Left forelimb (tissue), 1 donor: ENCODE data around the gene ATP5IF1.

Experiments used
- DNase-seq: peaks from one replicate; pipeline ENCODE4 v3.0.0-alpha.2; 2018; ENCODE audit warnings: low spot score

Gene ATP5IF1

DNA sequence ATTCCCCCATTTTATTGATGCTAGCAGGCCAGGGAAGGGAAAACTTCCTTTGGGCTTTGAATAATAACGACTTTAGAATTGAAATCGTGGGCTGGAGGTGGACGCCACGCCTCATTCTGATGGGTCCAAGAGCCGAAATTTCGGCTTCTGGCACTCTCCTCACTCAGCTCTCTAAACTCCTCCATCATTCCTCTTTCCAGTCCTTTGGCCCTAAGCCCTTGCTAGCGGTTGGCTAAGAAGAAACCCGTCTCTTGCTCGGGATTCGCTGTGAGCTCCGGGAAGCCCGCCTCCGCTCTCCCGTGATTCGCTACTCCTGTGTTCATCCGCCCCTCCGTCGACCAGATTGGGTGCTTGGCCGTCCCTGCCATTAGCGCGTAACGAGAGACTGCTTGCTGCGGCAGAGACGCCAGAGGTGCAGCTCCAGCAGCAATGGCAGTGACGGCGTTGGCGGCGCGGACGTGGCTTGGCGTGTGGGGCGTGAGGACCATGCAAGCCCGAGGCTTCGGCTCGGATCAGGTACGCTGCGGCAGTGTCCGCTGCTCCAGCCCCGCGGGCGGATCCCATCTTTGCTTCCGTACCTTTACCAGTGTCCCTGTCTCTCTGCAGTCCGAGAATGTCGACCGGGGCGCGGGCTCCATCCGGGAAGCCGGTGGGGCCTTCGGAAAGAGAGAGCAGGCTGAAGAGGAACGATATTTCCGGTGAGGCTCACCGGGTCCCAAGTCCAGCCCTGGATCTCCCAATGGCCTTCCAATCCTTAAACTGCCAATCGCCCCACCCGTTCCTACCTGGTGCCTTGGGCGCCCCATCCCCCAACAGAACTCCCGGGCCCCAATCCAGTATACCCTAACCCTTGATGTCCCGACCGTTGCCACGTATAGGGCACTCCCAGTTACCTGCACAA, at the start of gene ATP5IF1:
TSS of gene ATP5IF1 (plus strand) at position 370 of the 901 bp plus-strand sequence. CDS start at position 430, 60 bp downstream.
- peak; percentile 96 for DNase-seq

DNA sequence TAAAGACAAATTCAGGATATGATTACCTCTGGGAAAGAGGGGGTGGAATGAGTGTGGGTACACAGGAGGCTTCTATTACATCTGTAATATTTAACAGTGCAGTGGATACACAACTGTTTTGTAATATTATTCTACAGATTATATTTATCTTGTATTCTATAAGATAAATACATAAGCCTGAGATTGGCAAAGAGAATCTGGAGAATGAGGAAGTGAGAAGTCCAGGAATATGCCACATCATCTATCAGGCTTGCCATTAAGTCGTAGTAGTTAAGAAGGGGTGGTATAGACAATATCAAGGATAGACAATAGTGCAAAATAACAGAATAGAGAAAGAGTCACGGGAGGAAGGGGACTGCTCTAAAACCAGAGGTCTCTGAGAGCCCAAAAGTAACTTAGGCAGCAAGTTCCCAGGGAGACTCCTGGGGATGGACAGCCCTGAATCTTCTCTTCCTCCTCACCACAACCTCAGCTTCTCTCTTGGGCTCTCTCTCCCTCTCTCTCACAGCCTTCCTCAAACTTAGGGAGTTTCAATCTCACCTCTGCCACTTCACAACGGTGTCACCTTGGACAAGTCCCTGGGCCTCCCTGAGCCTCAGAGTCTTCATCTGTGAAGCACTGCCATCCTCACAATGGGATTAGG, 45.5 kb upstream of the ATP5IF1 start:
- peak; percentile 12 for DNase-seq

DNA sequence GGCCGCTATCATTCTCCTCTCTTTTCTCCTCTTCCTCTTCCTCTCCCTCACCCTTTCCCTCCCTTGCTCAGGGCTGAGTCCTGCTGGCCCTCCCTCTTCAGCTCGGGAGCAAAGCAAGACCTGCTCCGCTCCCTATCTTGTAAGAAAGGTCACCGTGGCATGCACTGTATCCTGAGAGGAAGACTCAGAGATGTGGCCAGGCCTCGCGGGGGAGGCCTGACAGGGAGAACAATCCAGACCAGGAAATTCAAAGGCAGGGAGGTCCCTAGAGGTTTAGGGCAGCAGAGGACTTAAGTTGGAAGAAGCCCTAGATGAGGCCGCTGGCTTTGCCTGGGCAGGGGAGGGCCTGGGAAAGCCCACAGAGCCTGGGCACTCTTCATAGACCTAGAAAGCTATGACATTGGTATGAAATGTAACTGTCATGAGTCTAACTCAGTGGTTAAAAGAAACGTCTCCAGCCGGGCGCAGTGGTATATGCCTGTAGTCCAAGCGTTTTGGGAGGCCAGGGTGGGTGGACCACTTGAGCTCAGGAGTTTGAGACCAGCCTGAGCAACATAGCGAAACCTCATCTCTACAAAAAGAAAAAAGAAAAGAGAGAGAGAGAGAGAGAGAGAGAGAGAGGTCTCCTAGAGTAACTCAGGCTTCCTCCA, 44.8 kb upstream of the ATP5IF1 start:
- DNase-seq = peak; percentile 17

DNA sequence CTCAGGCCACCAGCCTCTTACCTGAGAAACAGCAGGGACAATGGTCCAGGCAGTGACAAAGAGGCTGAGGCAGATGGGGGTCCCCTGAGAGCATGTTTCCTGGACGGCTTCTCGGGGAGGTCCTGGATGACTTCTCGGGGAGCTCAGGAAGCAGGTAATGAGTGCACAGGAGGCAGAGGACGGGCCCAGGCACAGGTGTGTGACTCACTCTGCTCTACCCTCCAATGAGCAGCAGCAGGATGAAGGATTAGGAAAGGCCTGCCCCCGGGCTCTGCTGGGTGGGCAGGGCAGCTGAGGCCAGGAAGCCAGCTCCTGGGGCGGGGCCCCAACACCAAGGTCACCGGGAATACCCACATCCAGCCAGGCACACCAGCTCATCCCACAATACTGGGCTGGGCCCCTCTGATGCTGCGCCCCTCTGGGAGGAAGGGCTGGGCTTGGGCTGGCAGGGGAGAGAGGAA, 42.2 kb upstream of the ATP5IF1 start:
- no peak for DNase-seq

DNA sequence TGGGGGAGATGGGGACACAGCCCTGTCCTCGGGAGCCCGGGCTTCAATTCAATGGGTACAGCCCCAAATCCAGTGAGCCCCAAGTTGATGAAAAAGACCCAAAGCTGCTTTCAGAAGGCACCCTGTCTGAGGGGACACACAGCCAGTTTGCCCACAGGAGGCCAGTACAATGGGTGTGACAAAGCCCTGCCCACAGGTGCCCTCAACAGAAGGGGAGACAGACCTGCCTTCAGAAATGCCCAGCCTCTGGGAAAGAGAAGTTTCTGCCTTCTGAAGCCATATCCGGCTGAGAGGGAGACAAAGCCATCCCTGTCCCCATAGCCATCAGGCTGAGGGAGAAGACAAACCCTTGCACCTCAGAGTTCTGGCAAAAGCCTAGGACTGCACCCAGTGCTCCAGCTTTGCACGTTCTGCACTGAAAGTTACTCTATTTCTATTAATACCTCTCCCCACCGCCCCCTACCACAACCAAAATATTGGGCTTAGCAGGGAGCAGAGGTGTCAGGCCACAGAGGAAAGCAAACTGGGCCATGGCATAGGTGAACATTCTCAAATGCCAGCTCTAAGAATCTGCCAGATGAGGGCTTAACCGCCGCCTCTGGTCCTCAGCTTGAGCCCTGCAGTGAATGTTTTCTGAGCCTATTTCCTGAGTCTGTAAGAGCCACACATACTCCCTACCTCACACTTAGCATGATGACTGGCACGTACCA, 41.4 kb upstream of the ATP5IF1 start:
- DNase-seq = no peak

DNA sequence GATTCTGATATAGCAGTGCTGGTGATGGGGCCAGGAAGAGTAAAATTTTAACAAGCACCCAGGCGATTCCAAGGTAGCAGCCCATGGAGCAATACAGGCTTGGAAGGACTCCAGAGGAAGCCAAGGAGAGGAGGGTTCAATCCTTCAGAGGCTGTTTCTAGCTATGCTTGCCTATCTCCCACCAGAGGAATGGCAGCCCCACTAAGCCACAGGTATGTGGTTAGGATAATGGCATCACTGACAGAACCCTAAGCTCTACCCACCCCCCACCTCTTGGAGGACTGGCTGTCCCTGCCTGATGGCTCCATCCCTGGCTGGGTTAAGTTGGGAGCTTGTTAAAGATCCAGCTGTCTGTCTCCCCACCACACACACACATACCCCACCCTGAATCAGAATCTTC, 40.1 kb upstream of the ATP5IF1 start:
- DNase-seq = no peak

DNA sequence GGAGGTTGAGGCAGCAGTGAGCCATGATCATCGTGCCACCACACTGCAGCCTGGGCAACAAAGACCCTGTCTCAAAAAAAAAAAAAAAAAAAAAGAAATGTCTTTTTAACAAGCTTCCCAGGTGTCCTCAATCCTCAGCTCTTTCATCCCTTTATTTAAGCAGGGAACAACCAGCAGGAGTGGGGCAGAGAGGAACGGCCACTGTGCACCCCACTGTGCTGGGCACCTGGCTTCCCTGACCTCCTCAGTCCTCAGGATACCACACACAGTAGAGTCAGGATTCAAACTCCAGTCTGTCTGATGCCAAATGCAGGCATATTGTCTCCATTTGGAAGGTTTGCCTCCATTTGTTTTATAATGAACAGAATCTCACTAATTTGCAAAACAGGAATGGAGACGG, 39.6 kb upstream of the ATP5IF1 start:
- no peak for DNase-seq

DNA sequence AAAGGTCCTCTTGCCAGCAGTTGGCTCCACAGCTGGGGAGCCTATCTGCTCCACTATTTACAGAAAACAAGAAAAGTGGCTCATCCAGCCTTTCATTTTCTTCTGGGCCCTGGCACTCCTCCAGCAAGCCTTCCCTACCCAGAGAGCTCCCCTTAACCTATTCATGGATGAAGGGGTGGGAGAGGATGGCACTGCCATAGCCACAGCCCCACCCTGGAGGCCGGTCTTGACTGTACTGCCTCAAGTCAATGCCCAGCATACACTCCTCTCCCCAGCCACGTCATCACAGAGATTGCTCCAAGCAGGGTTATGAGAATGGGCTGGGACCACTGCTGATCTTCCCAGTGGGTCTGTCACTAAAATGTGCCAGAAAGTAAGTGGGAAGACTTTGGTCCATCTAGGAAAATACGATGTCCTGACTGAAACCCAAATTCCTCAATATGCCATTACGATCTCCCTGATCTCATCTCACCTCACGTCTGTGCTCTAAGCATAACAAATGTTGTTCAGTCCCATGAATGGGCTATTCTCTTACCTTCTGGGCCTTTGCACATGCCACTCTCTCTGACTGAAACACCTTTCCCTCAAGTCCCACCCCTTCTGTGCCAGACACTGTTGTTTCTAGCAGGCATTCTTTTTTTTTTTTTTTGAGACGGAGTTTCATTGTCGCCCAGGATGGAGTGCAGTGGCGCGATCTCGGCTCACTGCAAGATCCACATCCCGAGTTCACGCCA, 38.1 kb upstream of the ATP5IF1 start:
- DNase-seq = no peak

DNA sequence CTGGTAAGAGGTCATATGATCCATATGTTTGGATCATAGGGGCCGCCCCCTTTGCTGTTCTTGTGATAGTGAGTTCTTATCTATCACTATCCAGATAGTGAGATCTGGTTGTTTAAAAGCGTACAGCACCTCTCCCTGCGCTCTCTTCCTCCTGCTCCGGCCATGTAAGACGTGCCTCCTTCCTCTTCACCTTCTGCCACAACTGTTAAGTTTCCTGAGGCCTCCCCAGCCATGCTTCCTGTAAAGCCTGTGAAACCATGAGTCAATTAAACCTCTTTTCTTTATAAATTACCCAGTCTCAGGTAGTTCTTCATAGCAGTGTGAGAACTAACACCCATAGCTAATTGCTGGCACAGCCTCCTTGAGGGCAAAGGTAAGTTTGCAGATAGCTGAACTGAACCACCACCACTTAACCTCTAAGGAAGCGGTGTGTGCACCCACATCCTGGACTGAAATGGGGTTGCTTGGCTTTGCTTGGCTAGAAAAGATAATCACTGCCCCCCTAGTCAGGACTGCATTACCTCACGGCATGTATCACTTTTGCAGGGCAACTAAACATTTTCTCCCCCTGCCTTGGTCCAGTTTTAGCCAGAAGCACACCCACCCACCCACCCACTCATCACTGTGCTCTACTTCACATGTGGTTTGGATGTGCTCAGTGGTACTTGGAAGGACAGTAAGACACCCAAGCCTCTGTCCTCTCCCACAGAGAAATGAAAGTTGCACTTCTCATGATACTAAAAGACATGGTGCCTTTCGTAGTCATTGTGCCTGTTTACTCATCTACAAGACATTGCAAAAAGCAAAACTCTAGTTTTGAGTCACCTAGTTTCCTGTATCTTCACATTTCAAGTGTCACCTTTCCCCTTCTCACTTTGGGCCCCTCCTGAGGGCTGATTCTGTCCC, 36.3 kb upstream of the ATP5IF1 start:
- no peak for DNase-seq

DNA sequence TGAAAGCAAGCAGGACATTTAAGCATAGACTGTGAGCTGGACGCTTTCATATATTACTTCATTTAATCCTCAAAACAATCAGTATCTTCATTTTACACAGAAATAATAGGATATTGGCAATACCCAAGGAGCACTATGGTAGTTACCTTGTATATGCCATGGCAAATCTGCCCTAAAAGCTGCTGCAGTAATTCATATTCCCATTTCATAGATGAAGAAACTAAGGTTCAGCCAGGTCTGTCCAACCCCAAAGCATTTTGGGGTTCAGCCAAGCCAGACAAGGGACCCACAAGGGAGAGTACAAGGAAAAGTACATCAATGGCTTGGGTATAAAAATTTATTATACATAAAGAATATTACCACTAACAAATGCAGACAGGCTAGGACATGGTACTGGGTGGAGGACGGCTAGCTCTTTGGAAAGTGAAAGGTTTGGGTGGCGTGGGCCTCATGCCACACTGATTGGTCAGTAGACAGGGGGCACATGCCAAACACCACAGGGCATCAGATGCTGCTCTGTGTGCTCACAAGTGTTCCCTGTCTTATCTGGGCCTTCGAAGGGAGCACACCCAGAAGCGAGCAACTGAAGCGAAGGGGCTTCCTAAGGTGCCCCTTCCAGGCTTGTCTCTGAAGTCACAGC, 35.6 kb upstream of the ATP5IF1 start:
- DNase-seq = no peak

DNA sequence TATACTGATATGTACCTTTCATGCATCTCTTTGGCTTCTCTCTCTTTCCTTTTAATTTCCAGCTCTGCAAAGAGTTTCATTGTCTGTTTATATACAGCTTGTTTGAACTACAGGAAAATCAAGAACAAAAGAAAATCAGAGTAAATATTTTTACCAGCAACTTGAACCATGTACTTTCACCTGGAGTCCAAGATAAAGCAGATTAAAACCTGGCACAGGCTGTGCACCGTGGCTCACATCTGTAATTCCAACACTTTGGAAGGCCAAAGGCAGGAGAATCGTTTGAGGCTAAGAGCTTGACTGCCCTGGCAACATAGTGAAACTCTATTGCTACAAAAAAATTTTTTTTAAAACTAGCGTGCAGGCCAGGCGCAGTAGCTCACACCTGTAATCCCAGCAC, 30.7 kb upstream of the ATP5IF1 start:
- DNase-seq = no peak

DNA sequence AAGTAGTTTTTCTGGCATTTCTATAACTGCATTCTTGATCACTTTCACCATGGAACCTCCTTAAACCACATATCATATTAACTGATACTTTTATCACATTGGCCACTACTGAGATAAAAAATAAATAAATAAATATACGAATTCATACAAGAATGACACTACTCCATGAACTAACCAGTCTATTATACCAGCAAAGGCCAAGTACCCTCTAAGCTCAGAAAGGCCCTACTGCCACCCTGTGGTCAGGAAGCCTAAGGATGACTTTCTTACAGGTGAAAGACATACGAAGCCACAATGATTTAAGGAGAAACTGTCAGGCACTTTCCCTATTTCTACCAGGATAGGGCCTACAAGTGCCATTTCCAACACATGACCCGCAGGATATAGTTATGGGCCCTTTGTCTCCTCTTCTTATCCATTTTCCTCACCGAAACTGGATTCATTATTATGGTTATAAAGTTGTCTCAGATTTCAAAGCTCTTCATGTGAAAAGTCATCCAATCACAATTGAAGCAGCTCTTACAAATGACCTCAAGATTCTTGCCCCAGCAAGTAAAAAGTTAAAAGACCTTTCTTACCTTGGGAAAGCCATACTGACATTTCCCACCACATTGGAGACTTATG, 27.0 kb upstream of the ATP5IF1 start:
- DNase-seq = no peak

DNA sequence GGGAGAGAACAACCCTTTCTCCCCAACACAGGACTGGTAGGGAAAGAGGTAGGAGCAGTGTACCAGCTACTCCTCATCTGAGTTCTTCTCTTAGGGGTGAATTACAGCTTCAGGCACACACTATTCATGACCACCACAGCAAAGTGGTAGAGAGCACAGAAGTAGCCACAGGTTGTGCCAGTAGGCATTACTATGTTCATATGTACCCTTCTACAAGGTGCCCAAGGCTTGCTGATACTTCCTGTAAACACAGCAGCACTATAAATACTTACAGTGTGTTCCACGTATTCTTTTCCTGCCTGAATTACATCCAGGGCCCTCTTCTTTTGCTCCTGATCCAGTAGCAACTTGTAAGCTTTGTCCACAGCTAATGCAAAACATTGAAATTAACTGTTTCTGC, 26.2 kb upstream of the ATP5IF1 start:
- no peak for DNase-seq

DNA sequence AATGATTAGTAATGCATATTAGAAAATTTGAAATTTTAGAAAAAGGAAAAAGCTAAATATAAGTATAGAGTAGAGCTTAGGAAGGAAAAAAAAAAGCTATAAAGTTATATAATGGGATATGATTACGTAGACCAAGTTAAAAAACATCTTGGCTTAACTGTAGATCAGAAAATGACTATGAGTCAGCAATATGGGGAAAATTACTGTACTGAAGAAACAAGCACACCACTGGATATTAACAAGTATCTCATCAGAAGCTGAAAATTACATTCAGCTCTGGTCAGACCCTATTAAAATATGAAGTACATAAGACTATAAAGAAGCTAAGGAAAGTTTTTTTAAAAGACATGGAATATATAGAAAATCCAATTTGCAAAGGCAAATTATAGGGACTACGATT, 22.6 kb upstream of the ATP5IF1 start:
- no peak for DNase-seq

DNA sequence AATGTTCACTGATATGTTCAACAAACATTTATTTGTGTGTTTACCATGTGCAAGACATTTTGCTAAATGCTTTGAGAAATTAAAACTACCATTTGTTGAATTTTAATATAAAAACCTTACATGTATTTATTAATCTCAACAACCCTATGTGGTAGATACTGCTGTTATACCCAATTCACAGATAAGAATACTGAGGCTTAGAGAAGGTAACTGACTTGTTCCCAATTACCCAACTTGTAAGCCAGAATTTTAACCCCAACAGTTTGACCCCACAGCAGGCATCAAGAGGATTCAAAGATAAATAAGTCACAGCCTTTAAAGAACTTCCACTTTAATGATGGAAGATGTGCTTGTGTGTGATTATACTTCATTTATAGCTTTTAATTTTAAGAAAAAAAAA, 6.8 kb upstream of the ATP5IF1 start:
- DNase-seq = no peak

DNA sequence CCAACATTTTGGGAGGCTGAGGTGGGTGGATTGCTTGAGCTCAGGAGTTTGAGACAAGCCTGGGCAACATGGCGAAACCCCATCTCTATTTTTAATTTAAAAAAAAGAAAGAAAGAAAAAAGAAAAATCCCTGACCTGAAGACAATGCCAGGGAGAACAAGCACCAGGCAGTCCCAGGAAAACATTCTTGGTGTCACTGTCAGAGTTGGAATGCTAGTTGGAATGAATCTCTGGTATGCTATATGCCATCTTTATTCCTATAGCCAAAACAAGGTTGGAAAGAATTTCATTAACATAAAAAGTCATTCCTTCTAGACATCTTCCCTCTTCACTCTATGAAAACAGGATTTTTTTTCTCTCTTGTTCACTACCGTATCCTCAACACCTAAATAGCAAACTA, 5.9 kb upstream of the ATP5IF1 start:
- DNase-seq = no peak

DNA sequence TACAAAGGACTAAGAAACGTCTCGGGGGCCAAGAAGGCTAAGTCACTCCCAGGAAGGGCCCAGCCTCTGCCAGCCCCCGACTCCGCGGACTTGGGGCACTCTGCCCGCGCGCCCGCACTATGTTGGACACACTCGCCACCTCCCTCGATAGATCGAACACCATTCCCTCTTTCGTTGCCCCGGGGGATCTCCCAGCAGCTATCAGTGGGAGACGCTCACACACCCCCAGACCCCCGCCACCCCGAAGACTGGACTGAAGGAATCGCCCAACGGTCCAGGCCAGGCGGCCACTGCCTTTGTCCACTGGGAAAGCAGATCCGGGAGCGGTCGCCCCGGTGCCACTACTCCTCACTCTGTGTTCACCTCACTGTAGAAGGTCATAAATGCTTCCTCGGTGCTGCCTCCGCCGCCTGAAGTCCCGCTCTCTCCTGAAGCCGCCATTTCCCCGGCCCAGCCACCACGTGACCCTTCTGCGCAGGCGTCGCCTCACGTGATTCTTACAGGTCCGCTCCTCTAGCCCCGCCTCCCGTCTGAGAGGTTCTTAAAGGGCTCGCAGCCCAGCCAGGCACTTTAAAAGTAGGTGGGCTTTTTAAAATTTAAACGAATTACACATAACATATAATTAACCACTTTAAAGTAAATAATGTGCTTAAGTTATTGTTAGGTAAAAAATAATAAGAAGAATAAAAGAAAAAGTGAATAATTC, 3.2 kb upstream of the ATP5IF1 start, which contains the start of gene DNAJC8:
TSS of gene DNAJC8 (minus strand) at position 472 of the 706 bp plus-strand sequence. CDS start at position 441, 31 bp downstream.
- peak; percentile 91 for DNase-seq

DNA sequence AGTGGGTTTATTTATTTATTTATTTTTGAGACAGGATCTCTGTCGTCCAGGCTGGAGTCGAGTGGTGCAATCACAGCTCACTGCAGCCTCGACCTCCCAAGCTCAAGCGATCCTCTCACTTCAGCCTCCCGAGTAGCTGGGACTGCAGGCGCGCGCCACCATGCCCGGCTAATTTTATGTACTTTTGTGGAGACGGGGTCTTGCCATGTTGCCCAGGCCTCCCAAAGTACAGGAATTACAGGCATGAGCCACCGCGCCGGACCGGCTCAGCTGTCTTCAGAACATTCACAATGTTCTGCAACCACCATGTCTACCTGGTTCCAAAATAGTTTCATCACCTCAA, 2.7 kb upstream of the ATP5IF1 start:
- DNase-seq = no peak
